Tibial nerve (tissue), 3 donors: ENCODE measurements around the gene ALG14.

Source experiments
- CTCF ChIP-seq, 5 experiments: fragments of 200-600 bp in 3 of 5; fragments of 450-650 bp in 2 of 5; sonication (generic) in 3 of 5; IDR thresholded peaks; one replicate each; pipeline ENCODE4 v1.5.1; 2016 to 2019; ENCODE audit warnings: antibody characterized with exemption in 5 of 5, mild to moderate bottlenecking in 3 of 5, moderate library complexity in 2 of 5
- POLR2A ChIP-seq, 2 donors: fragments of 450-650 bp; IDR thresholded peaks; one replicate each; pipeline ENCODE4 v1.6.1; 2017; ENCODE audit warnings: antibody characterized with exemption in 2 of 2, mild to moderate bottlenecking in 2 of 2, moderate library complexity in 2 of 2

GRCh38 chr1:94978401-94978800 lies 94.3 kb downstream of the ALG14 start:
- TF ChIP-seq CTCF (IDR thresholded peaks at IDR 0.05) (no peak), POLR2A (IDR thresholded peaks at IDR 0.05) (no peak)
